HG03354 (cell line): Measurements from ENCODE around the gene NGLY1.

Source experiments
- ATAC-seq: cut with Tn5 transposase; IDR thresholded peaks from one replicate; pipeline ENCODE4 v1.9.1; 2021; ENCODE audit warnings: mild to moderate bottlenecking; ENCODE audit not compliant: unreplicated experiment, poor library complexity, severe bottlenecking

The NGLY1 gene

DNA sequence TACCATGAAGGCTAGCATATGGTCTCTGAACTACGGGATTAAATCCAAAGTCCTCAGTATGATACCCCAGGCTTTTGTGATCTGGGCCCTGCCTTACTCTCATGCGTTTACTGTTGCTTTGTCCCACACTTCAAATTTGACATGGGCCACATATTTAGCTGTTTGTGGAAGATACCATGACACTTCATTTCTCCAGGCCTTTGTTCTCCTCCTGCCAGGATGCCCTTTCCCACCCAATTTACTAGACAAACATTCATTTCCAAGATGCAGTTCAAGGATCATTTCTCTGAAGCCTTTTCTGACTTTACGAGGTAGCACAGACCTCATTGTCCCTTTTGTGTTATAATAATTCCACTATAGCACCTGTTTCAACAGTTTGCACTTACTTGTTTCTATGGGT lies 4.4 kb upstream of the NGLY1 start:
- ATAC-seq: no peak

DNA sequence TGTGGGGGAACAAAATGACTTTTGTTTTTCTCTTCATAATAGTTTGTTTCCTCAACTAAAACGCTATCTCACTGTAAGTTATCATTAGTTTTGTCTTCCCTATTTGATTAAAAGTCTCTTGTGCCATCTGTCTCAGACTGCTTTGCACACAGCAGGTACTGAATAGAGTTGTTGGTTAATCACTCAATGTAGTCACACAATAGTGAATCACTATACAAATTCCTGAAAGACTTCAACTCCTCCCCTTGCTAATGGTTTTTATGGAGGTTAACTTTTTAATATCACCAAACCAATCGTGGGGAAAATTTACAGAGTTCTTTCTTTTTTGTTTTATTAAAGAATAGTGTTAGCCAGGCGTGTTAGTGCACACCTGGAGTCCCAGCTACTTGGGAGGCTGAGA lies 2.6 kb upstream of the NGLY1 start:
- no peak for ATAC-seq

DNA sequence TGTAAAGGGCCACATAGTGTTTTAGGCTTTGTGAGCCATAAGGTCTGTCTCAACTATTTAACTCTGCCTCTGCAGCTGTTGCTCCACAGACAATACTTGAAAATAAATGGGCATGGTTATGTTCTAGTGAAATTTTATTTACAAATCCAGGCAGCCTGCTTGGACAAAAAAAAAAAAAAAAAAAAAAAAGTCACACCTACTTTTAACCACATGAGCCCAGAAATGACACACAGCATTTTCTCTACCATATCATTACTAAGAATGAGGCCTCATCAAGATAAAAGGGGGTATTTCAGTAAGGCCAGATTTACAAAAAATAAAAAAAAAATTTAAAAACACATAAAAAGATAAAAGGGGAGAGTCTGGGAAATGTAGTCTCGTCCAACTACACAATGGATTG lies 1.7 kb upstream of the NGLY1 start:
- ATAC-seq: no peak

DNA sequence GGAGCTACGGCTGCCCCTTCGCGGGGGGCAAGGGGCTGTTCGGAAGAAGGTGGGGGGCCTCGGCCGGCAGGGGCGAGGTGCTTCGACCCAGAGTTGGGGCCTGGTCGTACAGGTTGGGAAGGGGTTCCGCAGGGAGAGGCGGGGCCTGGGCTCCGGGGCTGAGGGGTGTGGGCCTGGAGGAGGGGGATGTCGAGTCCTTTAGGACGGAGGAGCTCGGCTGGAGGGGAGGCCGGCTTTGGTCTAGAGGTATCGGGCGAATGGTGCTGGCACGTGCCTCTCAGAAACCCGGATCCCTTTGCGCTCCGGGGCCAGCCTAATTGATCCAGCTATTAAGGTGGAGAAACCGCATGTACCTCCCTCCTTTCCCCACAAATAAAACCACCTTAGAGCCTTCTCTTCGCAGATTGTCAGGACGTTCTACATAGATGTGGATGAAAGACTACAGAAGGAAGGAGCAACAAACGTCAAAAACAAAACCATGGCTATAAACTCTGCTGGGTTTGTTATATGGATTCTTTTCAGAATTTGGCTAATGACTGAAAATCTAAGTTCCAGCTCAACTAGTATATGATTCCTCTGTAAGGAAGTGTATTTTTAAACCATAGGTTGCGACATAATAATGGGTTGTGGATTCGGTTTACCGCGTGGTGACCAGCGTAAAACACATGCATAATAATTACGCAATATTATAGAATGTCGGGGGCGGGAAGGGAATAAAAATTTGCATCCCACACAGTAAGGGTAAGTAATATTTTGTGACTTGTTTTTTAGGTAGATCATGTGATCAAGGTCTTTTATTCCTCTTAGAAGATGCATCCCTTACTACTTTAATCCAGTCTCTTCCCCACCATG lies 644 bp upstream of the NGLY1 start:
- peak; percentile 32 for ATAC-seq

DNA sequence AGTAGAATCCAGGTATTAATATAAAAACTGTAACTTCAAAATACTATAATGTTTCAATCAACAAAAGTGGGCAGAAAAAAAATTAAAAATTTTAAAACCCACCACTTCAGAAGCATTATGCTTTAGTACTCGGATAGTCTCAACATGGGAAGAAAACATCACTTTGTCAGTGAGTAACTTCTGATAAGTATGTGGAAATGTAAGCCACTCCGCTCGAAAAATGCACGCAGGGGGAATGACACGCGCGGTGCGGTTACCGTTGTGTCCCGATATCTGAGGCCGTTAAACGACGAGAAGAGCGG lies 656 bp downstream of the NGLY1 start:
- no peak for ATAC-seq

DNA sequence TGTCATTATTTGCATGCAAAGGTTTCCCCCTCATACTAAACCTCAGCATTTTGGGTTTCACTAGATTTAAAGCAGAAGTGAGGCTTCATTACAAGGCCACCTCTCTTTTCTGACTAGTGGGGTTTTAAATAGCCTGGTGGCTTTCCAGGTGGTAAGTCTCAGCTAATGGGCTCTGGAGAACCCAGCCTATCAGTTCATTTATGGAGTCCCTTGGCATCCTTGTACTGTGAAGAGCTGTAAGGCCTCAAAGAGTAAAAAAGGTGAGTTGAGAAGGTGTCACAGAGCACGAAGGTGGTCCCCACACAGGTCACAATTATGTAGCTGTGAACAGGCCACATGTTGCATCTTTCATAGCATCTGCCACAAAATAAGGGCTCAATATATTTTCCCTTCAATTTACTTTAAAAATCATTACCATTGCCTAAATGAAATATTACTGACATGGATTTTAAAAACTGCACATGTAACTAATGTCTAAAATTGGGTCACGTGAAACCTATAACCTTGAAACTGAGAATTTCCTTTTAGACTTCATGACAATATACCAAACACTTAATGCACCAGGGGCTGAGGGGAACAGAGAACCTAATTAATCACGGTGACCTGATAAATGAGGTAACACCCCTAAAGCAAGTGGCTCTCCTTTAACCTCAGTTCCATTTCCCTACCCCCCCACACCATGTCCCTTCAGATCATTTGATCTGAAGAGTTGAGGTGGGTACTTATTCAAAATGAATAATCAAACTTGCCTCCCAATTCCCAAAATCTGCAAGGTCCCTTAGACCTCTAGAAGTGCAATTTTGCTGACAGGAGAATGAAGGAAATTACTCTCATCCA lies 1.3 kb downstream of the NGLY1 start:
- peak; percentile 63 for ATAC-seq

DNA sequence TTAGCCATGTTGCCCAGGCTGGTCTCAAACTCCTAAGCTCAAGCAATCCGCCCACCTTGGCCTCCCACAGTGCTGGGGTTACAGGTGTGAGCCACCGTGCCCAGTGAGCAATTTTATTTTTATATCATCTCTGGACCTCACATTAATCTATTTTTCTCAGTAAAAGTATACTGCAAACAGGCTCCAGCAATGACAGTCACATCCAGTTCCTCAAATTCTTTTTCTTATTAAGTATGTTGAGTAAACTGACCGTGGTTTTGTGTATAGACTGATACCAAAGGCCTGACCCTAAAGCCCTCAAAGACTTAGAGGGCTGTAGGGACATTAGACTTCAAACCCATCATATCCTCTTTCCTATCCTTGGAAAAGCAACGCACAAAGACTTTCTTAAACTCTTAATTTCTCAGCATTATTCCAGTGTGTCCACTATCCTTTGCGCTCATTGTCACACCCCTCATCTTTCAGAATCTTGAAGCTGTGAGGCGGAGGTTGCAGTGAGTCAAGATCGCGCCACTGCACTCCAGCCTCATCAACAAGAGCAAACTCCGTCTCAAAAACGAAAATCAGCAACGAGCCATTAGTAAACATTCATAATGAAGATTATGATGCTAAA lies 2.0 kb downstream of the NGLY1 start:
- ATAC-seq: no peak

DNA sequence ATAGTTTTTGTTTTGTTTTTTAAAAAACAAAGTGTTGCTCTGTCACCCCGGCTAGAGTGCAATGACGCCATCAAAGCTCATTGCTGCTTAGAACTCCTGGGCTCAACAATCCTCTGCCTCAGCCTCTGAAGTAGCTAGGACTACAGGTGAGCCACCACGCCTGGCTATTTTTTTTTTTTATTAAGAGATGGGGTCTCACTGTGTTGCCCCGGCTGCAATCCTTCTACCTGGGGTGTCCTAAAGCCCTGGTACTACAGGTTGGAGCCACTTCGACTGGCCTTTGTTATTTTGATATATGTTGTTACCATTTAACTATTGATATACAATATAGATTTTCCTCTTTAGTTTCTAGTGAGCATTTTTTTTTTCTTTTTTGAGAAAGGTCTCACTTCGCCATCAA lies 2.6 kb downstream of the NGLY1 start:
- ATAC-seq: no peak

DNA sequence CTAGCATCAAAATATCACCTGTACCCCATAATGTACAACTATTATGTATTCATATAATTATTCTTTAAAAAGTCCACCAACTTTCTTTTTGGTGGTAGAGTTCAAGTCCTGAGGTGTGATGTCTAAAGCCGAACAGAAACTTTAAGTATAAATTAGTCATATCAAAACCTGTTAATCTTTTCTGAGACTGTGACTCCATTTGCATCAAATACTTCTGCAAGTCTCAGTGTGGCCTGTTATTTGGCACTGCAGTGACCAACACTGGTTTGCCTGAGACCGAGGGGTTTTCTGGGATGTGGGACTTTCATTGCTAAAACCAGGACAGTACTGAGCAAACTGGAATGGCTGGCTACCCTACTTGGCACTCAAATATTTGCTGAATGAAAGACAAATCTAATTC lies 7.3 kb downstream of the NGLY1 start:
- no peak for ATAC-seq

DNA sequence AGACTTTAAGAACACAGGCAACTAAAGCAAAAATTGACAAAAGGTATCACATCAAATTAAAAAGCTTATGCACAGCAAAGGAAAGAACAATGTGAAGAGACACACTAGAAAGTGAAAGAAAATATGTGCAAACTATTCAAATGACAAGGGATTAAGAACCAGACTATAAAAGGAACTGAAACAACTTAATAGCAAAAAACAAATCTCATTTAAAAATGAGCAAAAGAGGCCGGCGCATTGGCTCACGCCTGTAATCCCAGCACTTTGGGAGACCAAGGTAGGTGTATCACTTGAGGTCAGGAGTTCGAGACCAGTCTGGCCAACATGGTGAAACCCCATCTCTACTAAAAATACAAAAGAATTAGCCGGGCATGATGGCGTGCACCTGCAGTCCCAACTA lies 14.4 kb downstream of the NGLY1 start:
- ATAC-seq: peak; percentile 96

DNA sequence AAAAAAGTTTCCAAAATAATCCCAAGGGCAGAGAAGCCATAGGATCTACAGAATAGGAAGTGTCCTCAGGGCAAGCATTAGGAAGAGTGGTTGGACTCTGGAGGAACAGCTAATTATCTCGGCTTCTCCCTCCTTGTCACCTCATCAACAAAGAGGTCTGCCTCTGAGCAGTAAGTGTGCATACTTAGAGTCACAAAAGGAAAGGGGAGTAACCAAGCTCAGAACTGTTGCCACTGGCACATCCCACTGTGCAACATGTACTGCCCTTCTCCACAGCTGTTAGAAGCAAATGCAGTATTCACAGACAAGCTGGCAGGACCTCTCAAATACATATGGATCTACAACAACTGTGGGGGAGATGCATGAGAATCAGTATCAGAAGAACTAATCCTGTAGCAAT lies 31.5 kb downstream of the NGLY1 start:
- no peak for ATAC-seq

DNA sequence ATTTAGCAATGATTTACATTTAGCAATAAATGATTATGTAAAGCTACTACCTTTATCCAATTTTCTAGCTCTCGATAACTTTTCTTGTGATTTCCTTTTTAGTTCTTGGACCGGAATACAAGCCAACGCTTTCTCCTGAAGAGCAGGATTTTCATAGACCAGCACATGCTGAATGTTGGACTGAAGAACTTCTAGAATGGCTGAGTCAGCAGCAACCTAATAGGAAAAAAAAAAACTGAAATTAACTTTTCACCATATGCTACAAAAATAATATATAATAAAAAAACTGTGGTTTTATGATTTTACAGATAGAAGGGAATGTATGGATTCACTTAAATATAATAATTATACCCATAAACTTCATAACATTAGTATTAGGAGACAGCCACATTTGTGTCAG lies 32.2 kb downstream of the NGLY1 start:
- no peak for ATAC-seq

DNA sequence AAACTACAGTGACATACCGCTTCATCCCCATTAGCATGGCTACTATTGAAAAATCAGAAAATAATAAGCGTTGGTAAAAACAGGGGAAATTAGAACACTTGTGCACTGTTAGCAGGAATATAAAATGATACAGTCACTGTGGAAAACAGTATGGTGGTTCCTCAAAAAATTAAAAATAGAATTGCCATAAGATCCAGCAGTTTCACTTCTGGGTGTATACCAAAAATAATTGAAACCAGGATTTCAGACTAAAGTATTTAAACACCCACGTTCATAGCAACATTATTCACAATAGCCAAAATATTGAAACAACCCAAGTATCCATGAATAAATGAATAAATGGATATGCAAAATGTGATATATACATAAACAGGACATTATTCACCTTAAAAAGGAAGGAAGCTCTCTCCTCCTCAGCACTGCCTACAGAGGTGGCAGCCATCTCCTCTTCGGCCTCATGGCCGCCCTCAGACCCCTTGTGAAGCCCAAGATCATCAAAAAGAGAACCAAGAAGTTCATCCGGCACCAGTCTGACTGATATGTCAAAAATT lies 34.1 kb downstream of the NGLY1 start:
- ATAC-seq: no peak

DNA sequence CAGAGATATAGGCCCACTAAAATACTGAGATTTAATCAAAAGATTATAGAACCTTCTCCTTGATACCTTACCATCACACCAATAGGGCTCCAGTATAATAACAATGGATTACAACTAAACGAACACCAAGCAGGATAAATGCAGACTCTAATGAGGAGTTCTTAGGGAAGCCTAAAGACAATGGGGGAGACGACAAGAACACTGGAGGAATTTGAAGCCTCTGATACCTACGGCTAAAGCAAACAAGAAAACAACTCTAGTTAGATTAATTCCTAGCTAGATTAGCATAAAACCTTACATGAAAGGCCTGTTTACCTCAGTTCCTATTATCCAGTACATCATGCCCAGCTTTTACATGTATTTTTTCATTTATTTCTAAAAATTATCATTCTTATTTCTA lies 35.1 kb downstream of the NGLY1 start:
- ATAC-seq: no peak

DNA sequence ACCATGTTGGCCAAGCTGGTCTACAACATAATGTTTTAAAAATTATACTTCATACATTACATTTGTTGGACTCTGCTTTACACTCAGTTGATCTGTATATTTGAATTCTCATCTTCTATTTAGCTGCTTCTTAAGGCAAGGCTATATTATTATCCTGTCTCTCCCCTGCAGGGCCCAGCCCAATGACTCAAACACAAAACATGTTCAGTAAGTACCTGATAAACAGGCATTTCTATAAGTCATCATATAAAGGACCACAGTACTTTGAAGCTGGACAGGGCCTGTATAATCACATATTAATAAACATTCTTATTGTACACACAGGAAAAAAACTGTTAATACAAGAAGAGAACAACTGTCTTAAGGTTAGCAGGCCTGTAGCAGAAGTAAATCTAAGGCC lies 36.2 kb downstream of the NGLY1 start:
- ATAC-seq: no peak

DNA sequence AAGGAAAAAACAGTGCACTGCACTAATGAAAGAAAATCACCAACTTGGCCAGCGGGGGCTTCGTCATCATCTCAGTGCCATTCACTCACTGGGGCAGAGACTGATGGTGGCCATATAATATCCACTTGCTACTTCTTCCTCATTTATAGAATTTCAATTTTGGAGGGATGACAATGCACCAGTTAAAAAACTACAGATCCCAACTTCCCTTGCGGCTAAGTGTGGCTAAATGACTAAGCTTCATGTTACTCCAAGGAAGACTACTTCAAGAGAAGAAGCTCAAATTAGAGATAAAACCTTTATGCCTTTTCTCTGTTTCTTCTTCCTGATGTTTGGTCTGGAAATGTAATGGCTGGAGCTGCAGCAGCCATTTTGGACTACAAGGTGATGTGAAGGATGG lies 38.8 kb downstream of the NGLY1 start:
- ATAC-seq: no peak

DNA sequence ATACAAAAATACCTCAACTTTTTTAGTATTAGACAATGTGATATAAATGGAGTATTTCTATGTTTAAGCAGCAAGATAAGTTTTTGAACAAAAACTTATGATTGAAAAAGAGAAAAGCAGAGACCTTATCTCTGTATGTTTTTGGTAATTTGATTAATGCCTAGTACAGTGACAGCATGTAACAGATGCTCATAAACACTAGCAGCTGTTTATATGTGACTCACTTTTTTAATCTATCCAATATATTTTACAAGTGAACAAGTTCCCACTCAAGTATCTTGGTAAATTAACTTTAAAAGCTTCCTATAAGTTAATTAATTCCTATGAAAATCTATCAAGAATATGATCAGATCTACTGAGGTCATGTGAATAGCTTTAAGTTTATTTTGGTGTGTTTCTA lies 55.1 kb downstream of the NGLY1 start:
- no peak for ATAC-seq

DNA sequence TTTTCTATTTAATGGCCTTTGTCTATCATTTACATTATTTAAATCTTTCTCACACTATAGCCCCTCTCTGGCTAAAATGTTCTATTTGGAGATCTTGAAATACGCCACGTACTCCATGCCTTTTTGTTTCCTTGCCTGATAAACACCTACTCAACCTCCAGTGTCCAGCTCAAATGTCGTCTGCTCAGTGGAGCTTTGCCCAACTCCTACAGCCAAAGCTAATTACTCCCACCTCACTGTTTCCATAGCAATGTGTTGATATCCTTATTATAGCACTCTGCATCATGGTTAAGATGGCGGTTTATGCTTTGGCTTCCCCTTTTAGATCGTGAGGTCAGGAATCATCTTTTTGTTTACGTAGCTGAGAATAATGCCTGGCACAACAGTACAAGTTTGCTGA lies 55.9 kb downstream of the NGLY1 start:
- no peak for ATAC-seq

DNA sequence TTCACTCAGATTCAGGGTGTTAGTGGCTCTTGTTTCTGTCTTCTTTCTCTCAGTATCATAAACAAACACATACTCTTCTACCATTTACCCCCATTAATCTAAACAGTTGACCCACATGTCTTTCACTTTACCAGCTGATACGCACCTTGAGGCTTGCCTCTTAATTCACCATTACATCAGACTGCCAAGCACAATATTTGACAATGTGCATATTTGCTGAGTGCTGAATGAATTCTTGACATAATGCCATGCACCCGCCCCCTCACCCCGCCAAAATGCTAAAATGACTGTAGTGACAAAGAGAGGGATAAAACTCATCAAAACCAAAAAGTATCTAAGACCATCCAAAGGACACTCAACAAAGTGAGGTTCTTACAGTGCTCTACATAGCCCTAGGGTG lies 57.4 kb downstream of the NGLY1 start:
- ATAC-seq: no peak

DNA sequence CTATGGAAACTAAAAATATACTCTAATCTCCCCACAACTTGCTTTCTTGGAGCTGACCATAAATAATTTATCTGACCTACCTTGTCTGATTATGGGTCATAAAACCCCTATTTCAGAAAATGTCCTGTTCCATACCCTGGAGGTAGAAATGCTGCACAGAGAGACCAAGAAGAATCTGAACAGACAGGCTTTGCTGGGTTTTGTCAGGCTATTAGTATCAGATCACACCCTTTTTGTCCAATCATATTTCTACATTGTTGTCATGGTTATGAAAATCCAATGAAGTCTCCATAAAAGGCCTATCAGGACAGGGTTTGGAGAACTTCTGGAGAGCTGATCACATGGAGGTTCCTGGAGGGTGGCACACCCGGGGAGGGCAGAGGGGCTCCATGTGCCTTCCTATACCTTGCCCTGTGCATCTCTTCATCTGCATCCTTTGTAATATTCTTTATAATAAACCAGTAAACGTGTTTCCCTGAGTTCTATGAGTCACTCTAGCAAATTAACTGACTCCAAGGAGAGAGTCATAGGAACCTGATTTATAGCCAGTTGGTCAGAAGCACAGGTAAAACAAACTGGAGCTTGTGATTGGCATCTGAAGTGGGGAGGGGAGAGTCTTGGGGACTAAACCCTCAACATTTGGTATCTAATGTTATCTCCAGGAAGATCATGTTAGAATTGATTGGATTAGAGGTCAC lies 58.1 kb downstream of the NGLY1 start:
- ATAC-seq: no peak
